ENCODE measurements around the gene ZMIZ1.

DNA sequence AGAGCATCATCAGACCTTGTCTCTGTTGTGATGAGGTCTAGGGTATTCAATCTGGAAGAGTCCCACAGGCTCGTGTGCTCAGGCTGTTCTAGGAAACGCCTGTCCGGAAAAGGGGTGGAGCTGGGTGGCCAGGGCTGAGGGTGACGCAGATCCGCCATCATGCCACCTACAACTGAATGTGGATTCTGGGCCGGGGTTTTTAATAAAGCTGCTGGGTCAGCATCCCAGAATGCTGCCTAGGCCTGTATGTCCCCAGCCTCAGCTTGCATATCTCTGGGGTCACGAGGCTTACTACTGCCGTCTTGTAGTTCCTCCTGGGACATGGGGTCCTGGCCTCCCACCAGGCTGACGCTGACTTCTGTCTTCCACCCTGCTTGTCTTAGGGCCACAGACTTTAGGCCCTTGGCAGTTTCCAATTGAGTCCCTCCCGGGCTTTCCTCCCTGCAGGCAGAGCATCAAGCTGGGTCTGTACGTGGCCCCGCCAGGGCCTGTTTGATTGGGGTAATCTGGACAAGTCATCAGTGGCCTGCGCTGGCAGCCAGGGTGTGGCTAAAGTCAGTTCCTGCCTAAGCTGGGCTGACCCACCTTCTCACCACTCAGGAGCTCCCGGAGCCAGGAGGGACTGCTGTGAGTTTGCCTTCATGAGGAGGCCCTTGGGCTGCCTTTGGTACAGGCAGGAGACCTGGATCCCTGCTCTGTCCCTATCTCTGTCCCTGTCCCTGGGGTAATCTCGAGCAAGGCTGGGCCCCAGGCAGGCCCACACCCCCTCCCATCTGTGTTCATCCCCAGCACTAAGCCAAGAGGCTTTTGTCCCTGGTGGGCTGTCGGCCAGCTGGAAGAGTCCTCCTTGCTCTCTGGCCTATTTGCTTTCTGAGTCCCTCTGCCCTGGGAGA is 79.9 kb downstream of the ZMIZ1 start:
- no peak for TF ChIP-seq POLR2A (IDR thresholded peaks at IDR 0.05; ENCODE audit: borderline replicate concordance, extremely low read depth, insufficient read depth, insufficient read length)
- TF ChIP-seq EZH2 (IDR thresholded peaks at IDR 0.05): no peak
- TF ChIP-seq CBX3 (IDR thresholded peaks at IDR 0.05; ENCODE audit: low read depth): no peak
